HCT116 (cell line): ENCODE data around the gene IRAK2. TPM values are rescaled to one million over a fixed set of nuclear protein-coding genes. Genes with fewer than 3 reads are reported as not detected.

ENCODE experiments used
- ATAC-seq: fragments of 200-7000 bp; cut with Tn5 transposase; 2 replicates; pipeline ENCODE4 v1.9.1; 2020; ENCODE audit warnings: mild to moderate bottlenecking, moderate library complexity
- BruUV-seq: library from RNA; stranded (reverse); fragments of 400-500 nt; replicated peaks from 2 replicates; lab custom pipeline; 2021; lab: Mats Ljungman, UMichigan
- CTCF ChIA-PET: fragments of 300-600 bp; sonication (Branson Sonifier 250); formaldehyde crosslinking; loops from one replicate; lab custom pipeline; 2021; ENCODE audit warnings: antibody characterized with exemption; lab: Charles Lee
- POLR2A ChIA-PET: fragments of 300-600, 350-600 bp; sonication (Branson Sonifier 250); formaldehyde crosslinking; loops from one replicate; lab custom pipeline; 2021; ENCODE audit warnings: antibody characterized with exemption; lab: Charles Lee
- RAD21 ChIA-PET, 2 experiments: fragments of 300-600 bp; sonication (Branson Sonifier 250); formaldehyde crosslinking; loops; one replicate each; lab custom pipeline; 2023; ENCODE audit warnings: low total read pairs in 2 of 2; ENCODE audit not compliant: uncharacterized antibody in 2 of 2, unreplicated experiment in 2 of 2, low non-redundant PET in 1 of 2; lab: Charles Lee
- DNase-seq: peaks from one replicate; pipeline ENCODE4 v3.0.0-alpha.2; 2010; ENCODE audit warnings: low read depth, low spot score
- H2AFZ ChIP-seq: fragments of 200-600 bp; shearing (Covaris generic), sonication (generic); 2 replicates; pipeline ENCODE4 v1.6.1; 2017; ENCODE audit warnings: low read depth, mixed run types, mixed read lengths, antibody characterized with exemption, low read length; ENCODE audit not compliant: poor library complexity, severe bottlenecking
- H3K27ac ChIP-seq: 2 replicates; pipeline ENCODE4 v1.5.1; 2012; ENCODE audit warnings: low read depth, low read length
- H3K27me3 ChIP-seq: fragments of 200-600 bp; sonication (generic); 2 replicates; pipeline ENCODE4 v1.6.1; 2016; ENCODE audit warnings: mixed run types, low read length, mixed read lengths; ENCODE audit not compliant: insufficient read depth
- H3K36me3 ChIP-seq, 2 experiments: fragments of 200-500 bp in 1 of 2; fragments of 200-600 bp in 1 of 2; sonication (Bioruptor generic) in 1 of 2; sonication (generic) in 1 of 2; 2 replicates each; pipeline versions ENCODE4 v1.5.1 to v1.6.1; 2014 to 2016; ENCODE audit warnings: low read length in 2 of 2, inconsistent platforms in 1 of 2, mixed read lengths in 1 of 2, mixed run types in 1 of 2; ENCODE audit not compliant: insufficient read depth in 2 of 2, control insufficient read depth in 1 of 2
- H3K4me1 ChIP-seq, 2 experiments: fragments of 200-600 bp in 1 of 2; sonication (generic) in 1 of 2; 2 replicates each; pipeline versions ENCODE4 v1.5.1 to v1.6.1; 2012 to 2017; ENCODE audit warnings: low read length in 2 of 2, inconsistent platforms in 1 of 2, mild to moderate bottlenecking in 1 of 2, mixed read lengths in 1 of 2, mixed run types in 1 of 2, moderate library complexity in 1 of 2; ENCODE audit not compliant: insufficient read depth in 2 of 2, control insufficient read depth in 1 of 2
- H3K4me2 ChIP-seq: fragments of 200-600 bp; sonication (generic); 2 replicates; pipeline ENCODE4 v1.6.1; 2017; ENCODE audit warnings: mixed run types, low read length, mixed read lengths
- H3K4me3 ChIP-seq, 2 experiments: fragments of 200-600 bp in 1 of 2; sonication (generic) in 1 of 2; replicated peaks in 1 of 2; 2 replicates each; pipeline ENCODE4 v1.5.1; 2011 to 2016; ENCODE audit warnings: low read length in 2 of 2, control low read depth in 1 of 2, low read depth in 1 of 2, mild to moderate bottlenecking in 1 of 2, mixed read lengths in 1 of 2, mixed run types in 1 of 2
- H3K79me2 ChIP-seq: fragments of 200-600 bp; sonication (generic); 2 replicates; pipeline ENCODE4 v1.6.1; 2017; ENCODE audit warnings: mild to moderate bottlenecking, mixed run types, low read length, moderate library complexity, mixed read lengths; ENCODE audit not compliant: insufficient read depth
- H3K9ac ChIP-seq: fragments of 200-600 bp; sonication (generic); 2 replicates; pipeline ENCODE4 v1.6.1; 2016; ENCODE audit warnings: low read length, mixed read lengths
- H3K9me2 ChIP-seq: fragments of 200-600 bp; sonication (generic), shearing (Covaris generic); 2 replicates; pipeline ENCODE4 v1.6.1; 2017; ENCODE audit warnings: mixed run types, mild to moderate bottlenecking, moderate library complexity; ENCODE audit not compliant: insufficient read depth
- H3K9me3 ChIP-seq, 2 experiments: fragments of 200-500 bp in 1 of 2; fragments of 200-600 bp in 1 of 2; sonication (Bioruptor generic) in 1 of 2; sonication (generic) in 1 of 2; 2 replicates each; pipeline ENCODE4 v1.6.1; 2014 to 2017; ENCODE audit warnings: low read length in 2 of 2, mixed read lengths in 2 of 2, inconsistent platforms in 1 of 2, low read depth in 1 of 2, mild to moderate bottlenecking in 1 of 2, mixed run types in 1 of 2, moderate library complexity in 1 of 2; ENCODE audit not compliant: control insufficient read depth in 1 of 2, insufficient read depth in 1 of 2
- H4K20me1 ChIP-seq: fragments of 200-600 bp; sonication (generic), shearing (Covaris generic); 2 replicates; pipeline ENCODE4 v1.6.1; 2017; ENCODE audit warnings: mixed run types, mild to moderate bottlenecking, moderate library complexity; ENCODE audit not compliant: insufficient read depth
- CEBPB ChIP-seq: IDR thresholded peaks from 2 replicates; pipeline ENCODE4 v1.6.1; 2012; ENCODE audit warnings: low read depth
- CTCF ChIP-seq, 3 experiments: fragments of 200-600 bp in 1 of 3; sonication (generic) in 1 of 3; IDR thresholded peaks in 2 of 3; conservative IDR thresholded peaks in 1 of 3; 2 replicates each; pipeline ENCODE4 v1.5.1; 2012 to 2017; ENCODE audit warnings: low read depth in 2 of 3, low read length in 2 of 3, antibody characterized with exemption in 1 of 3, borderline replicate concordance in 1 of 3, control low read depth in 1 of 3, mild to moderate bottlenecking in 1 of 3, mixed read lengths in 1 of 3, mixed run types in 1 of 3, moderate library complexity in 1 of 3; ENCODE audit not compliant: insufficient read depth in 1 of 3
- EGR1 ChIP-seq: IDR thresholded peaks from 2 replicates; pipeline ENCODE4 v1.6.1; 2012; ENCODE audit warnings: low read depth
- EZH2 ChIP-seq: fragments of 200-600 bp; sonication (generic); IDR thresholded peaks from 2 replicates; pipeline ENCODE4 v1.6.1; 2017; ENCODE audit warnings: antibody characterized with exemption, mixed run types
- FOSL1 ChIP-seq: IDR thresholded peaks from 2 replicates; pipeline ENCODE4 v1.6.1; 2012; ENCODE audit warnings: low read depth
- JUND ChIP-seq: IDR thresholded peaks from 2 replicates; pipeline ENCODE4 v1.6.1; 2012
- POLR2A ChIP-seq: IDR thresholded peaks from 2 replicates; pipeline ENCODE4 v1.7.0; 2011; ENCODE audit warnings: borderline replicate concordance; ENCODE audit not compliant: insufficient read depth, insufficient read length; ENCODE audit errors: extremely low read depth
- POLR2AphosphoS5 ChIP-seq: IDR thresholded peaks from 2 replicates; pipeline ENCODE4 v1.6.1; 2011; ENCODE audit warnings: mild to moderate bottlenecking, low read depth, low read length, moderate library complexity
- REST ChIP-seq: IDR thresholded peaks from 2 replicates; pipeline ENCODE4 v1.6.1; 2012; ENCODE audit warnings: low read depth
- SIN3A ChIP-seq: IDR thresholded peaks from 2 replicates; pipeline ENCODE4 v1.6.1; 2012; ENCODE audit warnings: low read depth
- SRF ChIP-seq: IDR thresholded peaks from 2 replicates; pipeline ENCODE4 v1.6.1; 2012; ENCODE audit warnings: low read depth
- ZFX ChIP-seq: fragments of 450-650 bp; IDR thresholded peaks from 2 replicates; pipeline ENCODE4 v1.6.1; 2017
- ZNF274 ChIP-seq: fragments of 200-500 bp; sonication (Bioruptor generic); IDR thresholded peaks from 2 replicates; pipeline ENCODE4 v1.6.1; 2014; ENCODE audit warnings: mild to moderate bottlenecking, low read depth, low read length, inconsistent platforms
- intact Hi-C: fragments of 100-400 bp; cut with micrococcal nuclease; formaldehyde crosslinking; loops from 2 replicates; pipeline ENCODE4 v1.10.0; 2022
- total RNA-seq: library from RNA; stranded (reverse); gene quantifications from one replicate; pipeline ENCODE4 v1.2.1, GENCODE V29; 2021; ENCODE audit not compliant: unreplicated experiment

Gene IRAK2
- total RNA-seq, 1 experiment from 2014 or later: 3.6 TPM

- POLR2A ChIA-PET: no interaction called here
- Histone ChIP-seq H3K9me2 (no peaks in the 10 kb centered on the region), H4K20me1 (no peaks in the 10 kb centered on the region), H3K4me3 (no peak overlapping the region), H3K4me1 (peaks cover 0 to 9% of the 10 kb centered on the region in 2 experiments; a peak in 2 of 4 replicates), H3K36me3 (peaks cover 8% of the 10 kb centered on the region in 2 experiments; a peak in 1 of 4 replicates), H3K79me2 (no peaks in the 10 kb centered on the region), H3K4me2 (no peak overlapping the region), H3K27ac (no peak overlapping the region), H3K9me3 (no peaks in the 10 kb centered on the region), H3K27me3 (no peaks in the 10 kb centered on the region), H3K9ac (no peak overlapping the region), H2AFZ (no peak overlapping the region)
- RAD21 ChIA-PET: no interaction called here
- DNase-seq (no peak), ATAC-seq (no peak)
- intact Hi-C loops: no loop called here
- CTCF ChIA-PET: no interaction called here
- no peak for TF ChIP-seq SIN3A
- TF ChIP-seq EZH2: no peak
- no peak for TF ChIP-seq ZNF274
- TF ChIP-seq ZFX: no peak
- no peak for TF ChIP-seq POLR2A
- TF ChIP-seq POLR2AphosphoS5: no peak
- TF ChIP-seq CTCF (IDR thresholded peaks at IDR 0.05 in 2 of 3, conservative IDR thresholded peaks at IDR 0.05 in 1 of 3; ENCODE audit: borderline replicate concordance in 1 of 3, insufficient read depth in 1 of 3, low read depth in 2 of 3, low read length in 2 of 3): no peak
- no peak for TF ChIP-seq FOSL1
- no peak for TF ChIP-seq EGR1
- no peak for TF ChIP-seq REST
- TF ChIP-seq SRF: no peak
- TF ChIP-seq JUND: no peak
- no peak for TF ChIP-seq CEBPB
- BruUV-seq: no TSS peak
Measured at GRCh38 chr3:10288575-10288960, 123.8 kb downstream of the IRAK2 start.
